GM21825 (cell line): ENCODE results near the gene PARP16.
"Not testable (repeated sequence)": the region's sequence is repeated elsewhere in the genome, so short reads cannot be mapped to it uniquely, and the experiment has no call there.

Experiments
- ATAC-seq: cut with Tn5 transposase; IDR thresholded peaks from one replicate; pipeline ENCODE4 v1.9.1; 2021; ENCODE audit warnings: mild to moderate bottlenecking, moderate library complexity; ENCODE audit not compliant: unreplicated experiment

PARP16 gene

DNA sequence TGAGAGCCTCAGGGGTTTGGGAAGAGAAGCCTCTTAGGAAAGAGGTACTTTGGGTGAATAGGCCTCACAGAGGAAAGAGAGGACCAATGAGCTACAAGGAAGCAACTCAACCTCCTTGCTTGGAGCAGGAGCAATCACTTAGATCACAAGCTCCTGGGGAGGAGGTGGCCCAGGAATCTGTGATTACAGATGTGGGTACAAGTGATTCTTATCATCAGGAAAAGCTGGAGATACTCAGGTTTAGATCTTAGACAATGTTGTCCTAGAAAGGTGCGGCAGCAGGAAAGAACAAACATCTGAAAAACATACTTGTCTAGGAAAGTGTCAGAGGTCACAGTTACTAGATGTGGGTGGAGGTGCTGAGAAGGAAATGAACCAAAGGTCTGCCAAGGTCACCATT lies 8.2 kb downstream of the PARP16 start:
- no peak for ATAC-seq

DNA sequence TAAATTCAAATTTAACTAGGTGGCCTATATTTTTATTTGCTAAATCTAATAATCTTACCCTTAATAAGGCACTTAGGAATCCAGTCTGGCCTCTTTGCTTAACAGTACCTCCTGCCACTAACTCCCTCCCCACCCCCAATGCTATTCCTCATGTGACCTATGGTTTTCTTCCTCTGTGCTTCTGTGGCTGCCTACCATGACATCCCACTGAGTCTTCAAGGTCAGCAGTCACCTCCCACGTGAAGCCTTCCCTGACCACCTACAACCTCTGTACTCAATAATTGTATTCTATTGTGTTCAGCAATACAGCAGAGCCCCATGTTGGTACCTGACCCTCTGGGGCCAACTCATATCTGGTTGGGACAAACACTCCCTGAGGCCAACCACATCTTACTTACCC lies 9.7 kb downstream of the PARP16 start:
- no peak for ATAC-seq

DNA sequence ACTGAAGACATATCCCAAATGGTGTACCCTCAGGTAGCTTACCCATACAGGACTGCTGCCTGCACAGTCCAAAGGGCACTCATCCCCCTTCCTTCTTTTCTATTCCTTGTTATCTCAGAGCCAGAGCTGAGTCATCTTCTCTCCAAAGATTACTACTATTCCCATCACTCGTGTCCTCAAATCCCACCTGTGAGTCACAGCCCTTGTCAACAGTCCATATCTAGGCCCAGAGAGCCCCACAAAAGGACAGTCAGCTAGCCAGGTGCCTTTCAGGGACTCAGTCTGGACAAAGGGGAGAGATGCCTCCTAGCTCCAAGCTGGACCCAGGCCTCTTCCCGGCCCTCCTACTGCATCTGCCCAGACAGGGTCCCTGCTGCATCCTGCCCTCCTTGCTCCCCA lies 11.0 kb downstream of the PARP16 start:
- ATAC-seq, result no peak

DNA sequence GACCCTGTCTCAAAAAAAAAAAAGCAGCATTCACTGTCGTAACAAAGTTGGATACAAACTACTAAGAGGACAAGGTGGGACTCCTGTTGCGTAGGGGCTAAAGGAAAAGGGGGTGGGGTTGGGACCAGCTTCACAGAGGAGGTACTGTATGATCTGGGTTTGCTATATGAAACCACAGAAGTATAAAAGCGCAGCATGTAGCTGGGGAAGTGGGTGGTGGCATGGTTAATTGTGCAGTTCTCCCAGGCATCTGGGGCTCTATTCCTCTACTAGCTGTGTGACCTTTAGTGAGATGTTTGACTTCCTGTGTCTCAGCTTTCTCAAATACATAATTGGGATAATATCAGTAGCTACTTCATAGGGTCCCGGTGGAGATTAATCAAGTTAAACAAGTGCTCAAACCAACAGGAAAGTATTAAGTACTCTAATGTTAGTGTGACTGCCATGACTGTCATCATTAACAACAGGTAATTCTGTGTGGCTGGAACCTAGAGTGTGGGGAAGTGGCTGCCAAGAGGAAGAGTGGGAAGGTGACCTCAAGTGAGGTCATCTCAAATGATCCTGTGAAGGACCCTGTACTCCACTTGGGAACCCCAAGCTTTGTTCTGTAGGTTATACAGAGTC lies 11.5 kb downstream of the PARP16 start:
- no peak for ATAC-seq

DNA sequence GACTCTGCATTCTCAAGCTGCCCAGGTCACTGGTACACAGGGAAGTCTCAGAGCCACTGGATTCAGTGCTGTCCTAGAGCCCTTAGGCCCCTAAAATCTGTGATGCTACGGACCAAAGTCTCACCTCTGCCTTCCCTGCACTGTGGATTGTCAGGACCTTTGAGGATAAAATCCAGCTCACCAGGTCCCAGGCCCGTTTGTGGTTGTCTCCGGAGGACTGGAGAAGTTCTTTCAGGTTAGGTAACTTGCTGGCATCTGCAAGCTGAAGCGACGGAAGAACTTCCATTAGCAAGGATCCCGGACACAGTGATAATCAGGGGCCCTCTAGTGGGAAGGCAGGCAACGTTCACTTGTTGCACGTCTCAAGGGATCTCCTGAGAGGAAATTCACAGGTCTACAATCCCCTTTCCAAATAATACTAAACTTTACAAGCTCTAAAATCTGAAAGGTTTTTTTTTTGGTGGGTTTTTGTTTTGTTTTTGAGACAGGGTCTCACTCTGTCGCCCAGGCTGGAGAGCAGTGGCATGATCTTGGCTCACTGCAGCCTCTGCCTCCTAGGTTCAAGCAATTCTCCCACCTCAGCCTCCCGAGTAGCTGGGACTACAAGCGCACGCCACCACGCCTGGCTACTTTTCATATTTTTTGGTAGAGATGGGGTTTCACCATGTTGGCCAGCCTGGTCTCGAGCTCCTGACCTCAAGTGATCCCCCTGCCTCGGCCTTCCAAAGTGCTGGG lies 15.7 kb downstream of the PARP16 start:
- not testable (repeated sequence) for ATAC-seq

DNA sequence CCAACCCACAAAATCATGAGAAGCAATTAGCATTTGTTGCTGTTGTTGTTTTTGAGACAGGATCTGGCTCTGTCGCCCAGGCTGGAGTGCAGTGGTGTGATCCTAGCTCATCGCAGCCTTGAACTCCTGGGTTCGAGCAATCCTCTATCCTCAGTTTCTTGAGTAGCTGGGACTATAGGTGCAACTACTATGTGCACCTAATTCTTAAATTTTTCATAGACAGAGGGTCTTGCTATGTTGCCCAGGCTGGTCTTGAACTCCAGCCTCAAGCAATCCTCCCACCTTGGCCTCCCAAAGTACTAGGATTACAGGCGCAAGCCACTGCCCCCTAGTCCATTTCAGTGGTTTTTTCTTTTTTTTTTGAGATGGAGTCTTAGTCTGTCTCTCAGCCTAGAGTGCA lies 18.3 kb downstream of the PARP16 start:
- no peak for ATAC-seq

DNA sequence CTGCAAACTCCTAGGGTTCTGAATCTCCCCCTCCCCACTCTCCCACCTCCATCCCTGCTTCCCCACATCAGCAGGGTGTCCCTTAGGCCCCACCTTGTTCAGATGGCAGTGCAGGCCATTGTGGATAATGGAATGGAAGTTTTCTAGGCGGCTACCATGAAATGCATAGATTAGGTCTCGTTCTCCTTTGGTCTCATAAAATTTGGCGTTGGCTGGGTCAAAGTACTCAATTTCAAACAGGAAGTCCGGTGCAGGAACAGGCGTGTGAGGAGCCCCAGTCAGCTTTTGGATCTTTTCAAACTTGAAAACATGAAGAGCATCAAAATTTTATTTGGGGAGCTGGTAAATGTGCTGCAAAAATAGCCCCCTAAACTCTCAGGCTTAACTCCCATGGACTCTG lies 20.2 kb downstream of the PARP16 start:
- no peak for ATAC-seq

- no peak for ATAC-seq
These were observed 21.7 kb downstream of the PARP16 start for GRCh38 chr15:65264863-65265430.

DNA sequence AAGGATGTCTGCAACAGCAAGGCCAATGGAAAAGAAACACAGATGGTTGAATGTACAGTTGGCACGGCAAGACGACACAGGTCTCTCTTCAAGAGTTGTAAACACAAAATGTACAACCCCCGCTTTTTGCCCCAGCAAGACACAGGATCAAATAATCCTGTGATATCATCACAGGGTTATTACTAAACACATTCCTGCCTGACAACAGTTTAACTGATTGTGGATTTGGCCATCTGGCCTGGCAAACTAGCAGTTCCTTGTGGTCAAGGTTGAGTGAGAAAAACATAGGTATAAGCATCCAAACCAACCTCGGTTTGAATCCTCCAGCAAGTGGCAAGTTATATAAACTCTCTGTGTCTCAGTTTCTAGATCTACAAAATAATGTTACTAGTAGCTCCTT lies 23.4 kb downstream of the PARP16 start:
- ATAC-seq, result no peak

DNA sequence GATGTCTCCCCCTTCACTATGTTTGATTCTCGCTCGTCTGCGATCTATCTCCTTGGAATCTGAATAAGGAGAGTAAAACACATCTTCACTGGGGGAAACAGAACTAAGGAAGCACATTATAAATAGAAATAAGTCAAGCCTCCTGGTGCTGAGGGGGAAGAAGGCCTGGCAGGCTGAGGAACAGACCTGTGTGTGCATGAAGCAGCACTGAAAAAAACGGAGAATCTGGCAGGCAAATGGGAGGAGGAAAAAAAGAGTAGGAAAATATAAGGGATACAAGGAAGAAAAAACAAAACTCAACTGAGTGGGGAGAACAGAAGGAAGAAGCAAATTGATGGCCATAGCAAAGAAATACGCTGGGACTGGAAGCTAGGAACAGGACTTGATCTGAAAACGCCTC lies 25.7 kb downstream of the PARP16 start:
- no peak for ATAC-seq

DNA sequence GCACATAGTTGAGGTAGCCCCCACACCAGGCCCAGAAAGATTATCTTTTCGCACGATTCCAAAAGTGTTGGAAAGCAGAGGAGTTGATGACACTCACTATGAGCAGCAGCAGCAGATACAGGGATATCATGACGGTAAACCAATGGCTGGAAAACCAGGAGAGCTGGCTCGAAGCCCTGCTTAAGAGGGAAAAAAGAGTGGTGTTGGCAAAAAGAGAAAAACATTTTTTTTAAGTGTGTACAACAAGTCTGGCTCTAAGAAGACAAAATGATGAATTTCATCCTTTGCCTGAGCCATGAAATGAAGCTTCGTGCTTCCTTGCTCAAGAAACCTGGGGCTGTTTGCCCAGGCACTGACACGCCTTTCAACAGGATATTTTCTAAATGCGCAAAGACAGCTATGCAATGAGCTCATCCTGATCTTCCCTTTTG lies 27.3 kb downstream of the PARP16 start:
- ATAC-seq, result no peak

DNA sequence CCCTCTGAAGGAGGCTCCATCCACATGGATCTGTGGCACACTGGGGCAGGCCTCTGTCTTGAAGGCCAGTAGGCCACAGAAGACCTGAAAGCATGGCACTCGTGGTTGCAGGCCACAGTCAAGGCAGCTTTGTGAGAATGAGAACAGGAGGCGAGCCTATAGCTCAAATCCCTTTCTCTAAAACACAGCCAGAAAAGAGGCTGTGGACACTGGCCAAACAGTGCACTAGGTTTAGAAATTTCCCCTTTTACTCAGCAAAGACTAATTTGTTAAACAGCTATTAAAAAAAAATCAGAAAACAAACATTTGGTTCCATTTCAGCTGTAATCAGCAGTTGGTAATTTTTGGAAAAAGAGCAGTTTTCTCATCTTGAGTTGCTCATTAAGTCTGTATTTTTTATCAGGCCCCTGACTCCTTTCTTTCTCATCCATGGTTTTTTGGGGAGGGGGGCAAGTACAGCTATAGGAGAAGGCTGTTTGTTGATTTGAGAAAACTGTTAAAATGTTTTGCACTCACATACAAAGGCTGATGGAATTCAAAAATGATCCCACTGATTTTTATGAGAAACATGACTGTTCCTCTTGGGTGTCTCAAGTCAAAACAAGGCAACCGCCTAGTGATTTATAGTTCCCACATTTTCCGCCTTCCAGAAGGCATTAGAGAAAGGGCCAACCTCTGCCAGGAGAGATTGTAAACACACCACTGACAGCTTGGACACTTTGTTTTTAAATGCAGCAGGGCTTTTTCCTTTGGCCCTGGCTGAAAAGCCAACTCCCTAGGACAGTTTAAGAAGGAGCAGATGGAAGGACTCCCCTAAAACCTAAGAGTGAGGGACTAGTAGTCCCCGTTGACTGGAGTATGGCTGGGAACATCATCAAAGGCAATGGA lies 28.1 kb downstream of the PARP16 start:
- no peak for ATAC-seq

GRCh38 chr15:65255486-65256140 lies 31.1 kb downstream of the PARP16 start:
- ATAC-seq, result no peak

DNA sequence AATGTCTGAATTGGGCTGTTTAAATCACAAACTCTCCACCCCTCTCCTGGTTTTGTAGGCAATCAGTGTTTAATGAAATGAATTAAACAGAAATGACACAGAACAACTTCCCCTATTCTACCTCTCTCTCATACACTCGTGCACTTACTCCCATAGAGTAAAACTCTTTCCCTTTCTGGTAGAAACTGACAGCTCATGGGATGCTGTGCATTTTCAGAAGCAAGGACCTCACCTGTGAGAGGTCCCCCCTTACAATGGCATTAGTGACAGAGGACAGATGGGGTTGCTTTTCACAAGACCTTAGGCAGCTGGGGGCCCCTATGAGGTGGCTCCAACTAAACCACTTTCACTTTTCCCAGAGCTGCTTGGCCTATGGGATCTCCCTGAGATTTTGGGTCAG lies 31.9 kb downstream of the PARP16 start:
- no peak for ATAC-seq

- no peak for ATAC-seq
These were observed 32.3 kb downstream of the PARP16 start for GRCh38 chr15:65254356-65254755.

DNA sequence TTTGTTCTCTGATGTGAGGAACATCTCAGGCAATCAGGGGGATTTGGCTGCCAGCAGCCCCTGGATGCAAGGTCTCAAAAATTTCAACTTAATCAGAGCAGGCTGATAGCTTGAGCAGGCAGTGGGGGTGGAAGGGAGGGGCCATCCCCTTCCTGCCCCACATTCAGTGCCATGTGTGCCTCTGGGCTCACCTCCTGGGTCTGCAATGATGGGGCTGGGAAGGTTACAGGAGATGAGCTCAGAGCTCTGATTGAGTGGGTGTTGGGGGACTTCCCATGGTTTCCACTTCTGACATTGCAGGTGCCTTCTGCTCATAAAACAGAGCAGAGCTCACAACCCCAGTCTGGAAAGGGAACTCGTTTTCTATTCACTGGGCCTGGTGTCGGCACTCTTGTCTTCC lies 37.0 kb downstream of the PARP16 start:
- ATAC-seq, result no peak

GRCh38 chr15:65248511-65249255 lies 38.0 kb downstream of the PARP16 start:
- ATAC-seq, result no peak

GRCh38 chr15:65246939-65247338 lies 39.7 kb downstream of the PARP16 start:
- no peak for ATAC-seq

DNA sequence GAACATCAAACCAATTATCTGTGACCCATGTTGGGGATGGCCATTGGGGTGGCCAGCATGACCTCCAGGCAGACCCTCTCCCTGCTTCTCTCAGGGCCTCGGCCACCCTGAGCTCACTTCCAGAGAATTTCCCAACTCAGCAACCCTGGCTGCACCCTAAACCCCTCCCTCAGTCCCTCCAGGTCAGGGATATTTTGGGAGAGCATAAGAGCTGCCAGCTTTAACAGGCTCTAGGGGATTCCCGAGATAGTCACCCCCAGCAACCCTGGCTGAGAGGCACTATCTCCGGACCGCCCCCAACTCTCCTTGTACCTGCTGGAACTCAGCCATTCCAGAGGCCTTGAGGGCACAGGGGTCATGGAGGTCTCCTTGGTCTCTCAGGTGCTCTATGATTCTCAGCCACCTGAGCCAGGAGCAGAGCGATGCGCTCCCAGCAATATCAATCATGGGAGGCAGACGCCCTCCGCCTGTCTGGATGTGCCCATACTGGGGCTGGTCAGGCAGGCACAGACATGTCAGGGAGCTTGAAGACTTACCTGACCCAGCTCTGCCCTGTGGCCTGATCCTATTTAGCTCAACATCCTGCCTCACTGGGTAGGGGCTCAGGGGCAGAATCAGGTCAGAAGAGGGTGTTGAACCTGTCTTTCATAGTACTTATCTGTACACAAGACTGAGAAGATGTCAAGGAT lies 40.5 kb downstream of the PARP16 start:
- no peak for ATAC-seq
